Lower leg skin (tissue), 4 donors: ENCODE results near the gene SOCS6. TPM values are rescaled to one million over a fixed set of nuclear protein-coding genes. Genes with fewer than 3 reads are reported as not detected.

ENCODE experiments used
- DNase-seq, 2 donors: peaks; one replicate each; pipeline ENCODE4 v3.0.0-alpha.2; 2019; ENCODE audit warnings: low spot score in 2 of 2
- H3K4me3 ChIP-seq: fragments of 200-600 bp; sonication (generic); 2 replicates; pipeline ENCODE4 v1.5.1; 2017; ENCODE audit warnings: mild to moderate bottlenecking, low read depth; ENCODE audit not compliant: poor library complexity, severe bottlenecking
- POLR2A ChIP-seq, 2 donors: fragments of 450-650 bp; IDR thresholded peaks; one replicate each; pipeline ENCODE4 v1.6.1; 2016 to 2017; ENCODE audit warnings: antibody characterized with exemption in 2 of 2, mild to moderate bottlenecking in 1 of 2, moderate library complexity in 1 of 2
- WGBS, 2 donors: methylation state at CpG; one replicate each; pipeline ENCODE4 v1.1.5; 2018; 5-methylcytosine and 5-hydroxymethylcytosine counted together
- intact Hi-C: fragments of 100-400 bp; cut with DNase I; formaldehyde crosslinking; loops from one replicate; pipeline ENCODE4 v1.15.0; 2023; ENCODE audit warnings: low total_unique reads
- total RNA-seq, 4 donors: library from RNA; depleted of rRNA; stranded (reverse); fragments of >200 nt; gene quantifications; one replicate each; pipeline ENCODE4 v1.1.0, GENCODE V29; 2016
- TF ChIP-seq, protein P1 (sequence below), 3 donors: fragments of 450-650 bp; IDR thresholded peaks; one replicate each; pipeline ENCODE4 v1.5.1; 2016; ENCODE audit warnings: antibody characterized with exemption in 3 of 3, mild to moderate bottlenecking in 3 of 3, moderate library complexity in 2 of 3

SOCS6 gene
- total RNA-seq, 4 donors from 2014 or later = 13.3 to 19.7 (median 18.7) TPM

DNA sequence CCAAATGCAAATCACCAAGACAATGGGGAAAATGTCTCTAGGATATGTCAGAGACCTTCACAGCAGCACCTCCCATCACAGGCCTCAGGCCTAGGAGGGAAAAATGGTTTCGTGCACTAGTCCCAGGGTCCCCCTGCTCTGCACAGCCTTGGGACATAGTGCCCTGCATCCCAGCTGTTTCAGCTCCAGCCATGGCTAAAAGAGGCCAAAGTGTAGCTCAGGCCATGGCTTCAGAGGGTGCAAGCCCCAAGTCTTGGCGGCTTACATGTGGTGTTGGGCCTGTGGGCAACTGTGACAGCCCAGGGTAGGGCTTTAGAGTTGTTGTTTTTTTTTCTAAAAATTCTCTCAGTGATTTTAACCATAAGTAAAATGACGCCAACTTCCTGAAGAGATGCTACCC lies 25.5 kb upstream of the SOCS6 start:
- no peak overlapping the region for H3K4me3 ChIP-seq
- 61 to 98% methylated on average over 3 of the region's 3 CpGs for WGBS, 2 donors
- DNase-seq = no peak
- intact Hi-C loops = no loop called here
- TF ChIP-seq POLR2A (IDR thresholded peaks at IDR 0.05) = no peak
- TF ChIP-seq, protein P1, sequence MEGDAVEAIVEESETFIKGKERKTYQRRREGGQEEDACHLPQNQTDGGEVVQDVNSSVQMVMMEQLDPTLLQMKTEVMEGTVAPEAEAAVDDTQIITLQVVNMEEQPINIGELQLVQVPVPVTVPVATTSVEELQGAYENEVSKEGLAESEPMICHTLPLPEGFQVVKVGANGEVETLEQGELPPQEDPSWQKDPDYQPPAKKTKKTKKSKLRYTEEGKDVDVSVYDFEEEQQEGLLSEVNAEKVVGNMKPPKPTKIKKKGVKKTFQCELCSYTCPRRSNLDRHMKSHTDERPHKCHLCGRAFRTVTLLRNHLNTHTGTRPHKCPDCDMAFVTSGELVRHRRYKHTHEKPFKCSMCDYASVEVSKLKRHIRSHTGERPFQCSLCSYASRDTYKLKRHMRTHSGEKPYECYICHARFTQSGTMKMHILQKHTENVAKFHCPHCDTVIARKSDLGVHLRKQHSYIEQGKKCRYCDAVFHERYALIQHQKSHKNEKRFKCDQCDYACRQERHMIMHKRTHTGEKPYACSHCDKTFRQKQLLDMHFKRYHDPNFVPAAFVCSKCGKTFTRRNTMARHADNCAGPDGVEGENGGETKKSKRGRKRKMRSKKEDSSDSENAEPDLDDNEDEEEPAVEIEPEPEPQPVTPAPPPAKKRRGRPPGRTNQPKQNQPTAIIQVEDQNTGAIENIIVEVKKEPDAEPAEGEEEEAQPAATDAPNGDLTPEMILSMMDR (IDR thresholded peaks at IDR 0.05) = no peak

GRCh38 chr18:70271742-70272141 lies 17.1 kb upstream of the SOCS6 start:
- intact Hi-C loops = no loop called here
- no peak overlapping the region for H3K4me3 ChIP-seq
- TF ChIP-seq, protein P1 (IDR thresholded peaks at IDR 0.05) = no peak
- TF ChIP-seq POLR2A (IDR thresholded peaks at IDR 0.05) = no peak
- WGBS, 2 donors = 87 to 92% methylated on average over 3 of the region's 3 CpGs
- DNase-seq = no peak

DNA sequence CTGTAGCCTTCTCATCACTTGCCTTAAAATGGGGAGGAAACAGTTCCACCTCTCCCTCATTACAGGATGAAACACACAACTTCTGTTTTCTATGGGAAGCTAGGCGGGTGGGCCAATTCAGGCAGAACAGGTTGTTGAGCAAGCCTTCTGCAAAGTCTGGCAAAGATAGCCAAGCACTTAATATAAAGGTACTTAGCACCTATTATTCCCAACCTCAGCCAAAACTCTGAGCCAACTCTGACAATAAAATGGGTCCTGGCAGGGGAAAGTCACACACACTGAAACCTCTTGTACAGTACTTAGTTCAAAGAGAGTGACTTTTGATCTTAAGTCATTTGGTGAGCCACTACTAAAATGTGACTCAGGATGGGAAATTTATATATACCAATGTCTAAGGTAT lies 15.8 kb upstream of the SOCS6 start:
- TF ChIP-seq, protein P1 (IDR thresholded peaks at IDR 0.05) = no peak
- no peak for TF ChIP-seq POLR2A (IDR thresholded peaks at IDR 0.05)
- DNase-seq = no peak
- WGBS, 2 donors = 46 to 64% methylated on average over 1 of the region's 1 CpG
- intact Hi-C loops = no loop called here
- no peak overlapping the region for H3K4me3 ChIP-seq

DNA sequence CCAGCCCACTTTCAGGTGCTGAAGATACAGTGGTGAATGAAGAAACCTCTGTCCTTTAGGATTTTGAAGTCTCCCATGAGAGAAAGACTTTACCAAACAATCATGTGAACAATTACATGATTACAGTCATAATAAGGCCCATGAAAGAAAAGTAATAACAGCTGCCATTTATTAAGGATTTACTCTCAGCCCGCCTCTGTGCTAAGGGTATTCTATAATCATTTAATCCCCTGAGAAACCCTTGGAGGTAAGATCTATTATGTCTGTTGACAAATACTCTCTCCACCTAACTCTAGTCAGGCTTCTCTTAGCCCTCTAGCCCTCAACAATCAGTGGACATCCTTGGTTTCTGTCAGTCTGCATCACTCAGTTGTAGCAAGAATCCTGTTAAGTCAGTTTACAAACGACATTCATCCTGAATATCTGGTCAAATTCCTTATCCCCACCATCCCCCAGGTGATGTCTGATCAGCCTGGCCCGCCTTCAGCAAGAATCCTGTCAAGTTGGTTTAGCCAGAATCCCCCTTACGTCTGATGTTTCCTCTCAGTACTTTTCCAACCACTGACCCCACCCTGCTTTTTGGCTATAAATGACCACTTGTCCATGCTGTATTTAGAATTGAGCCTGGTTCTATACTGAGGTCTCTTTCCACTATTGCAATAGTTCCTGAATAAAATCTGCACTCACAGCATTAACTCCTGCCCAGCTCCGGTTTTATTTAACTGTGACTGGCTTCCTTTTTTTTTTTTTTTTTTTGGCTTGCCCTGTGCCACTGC lies 12.2 kb upstream of the SOCS6 start:
- DNase-seq = no peak
- 28 to 37% methylated on average over 5 of the region's 5 CpGs for WGBS, 2 donors
- no peak overlapping the region for H3K4me3 ChIP-seq
- TF ChIP-seq, protein P1 (IDR thresholded peaks at IDR 0.05) = no peak
- no peak for TF ChIP-seq POLR2A (IDR thresholded peaks at IDR 0.05)
- intact Hi-C loops = no loop called here

DNA sequence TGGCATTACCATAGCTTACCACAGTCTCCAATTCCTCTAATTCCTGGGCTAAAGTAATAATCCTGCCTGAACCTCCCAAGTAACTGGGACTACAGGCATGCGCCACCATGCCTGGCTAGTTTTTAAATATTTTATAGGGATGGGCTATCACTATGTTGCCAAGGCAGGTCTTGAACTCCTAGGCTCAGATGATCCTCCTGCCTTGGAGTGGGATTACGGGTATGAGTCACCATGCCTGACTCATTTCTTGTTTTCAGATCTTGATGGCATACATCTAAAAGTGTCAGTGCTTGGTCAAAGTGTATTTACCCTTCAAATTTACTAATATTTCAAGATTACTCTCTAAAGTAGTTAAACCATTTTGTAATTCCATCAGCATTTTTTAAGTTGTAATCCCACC lies 9.4 kb upstream of the SOCS6 start:
- H3K4me3 ChIP-seq = no peak overlapping the region
- no peak for DNase-seq
- 89 to 93% methylated on average over 2 of the region's 2 CpGs for WGBS, 2 donors
- TF ChIP-seq POLR2A (IDR thresholded peaks at IDR 0.05) = no peak
- TF ChIP-seq, protein P1 (IDR thresholded peaks at IDR 0.05) = no peak
- intact Hi-C loops = no loop called here
